Stomach (tissue), 4 donors: Measurements from ENCODE around the gene CCDC71.

Source experiments
- POLR2A ChIP-seq, 4 donors: fragments of 450-650 bp; IDR thresholded peaks; one replicate each; pipeline ENCODE4 v1.6.1; 2016; ENCODE audit warnings: antibody characterized with exemption in 4 of 4, control low read depth in 2 of 4, mild to moderate bottlenecking in 1 of 4, moderate library complexity in 1 of 4
- POLR2AphosphoS5 ChIP-seq, 3 donors: sonication (generic); formaldehyde crosslinking; IDR thresholded peaks; one replicate each; pipeline ENCODE4 v1.6.1; 2016; ENCODE audit warnings: antibody characterized with exemption in 3 of 3
- TF ChIP-seq, protein P1 (sequence below), 7 experiments: fragments of 450-650 bp in 4 of 7; fragments of 200-600 bp in 3 of 7; sonication (generic) in 3 of 7; IDR thresholded peaks; one replicate each; pipeline ENCODE4 v1.5.1; 2016 to 2019; ENCODE audit warnings: antibody characterized with exemption in 7 of 7, control low read depth in 2 of 7, mild to moderate bottlenecking in 1 of 7

DNA sequence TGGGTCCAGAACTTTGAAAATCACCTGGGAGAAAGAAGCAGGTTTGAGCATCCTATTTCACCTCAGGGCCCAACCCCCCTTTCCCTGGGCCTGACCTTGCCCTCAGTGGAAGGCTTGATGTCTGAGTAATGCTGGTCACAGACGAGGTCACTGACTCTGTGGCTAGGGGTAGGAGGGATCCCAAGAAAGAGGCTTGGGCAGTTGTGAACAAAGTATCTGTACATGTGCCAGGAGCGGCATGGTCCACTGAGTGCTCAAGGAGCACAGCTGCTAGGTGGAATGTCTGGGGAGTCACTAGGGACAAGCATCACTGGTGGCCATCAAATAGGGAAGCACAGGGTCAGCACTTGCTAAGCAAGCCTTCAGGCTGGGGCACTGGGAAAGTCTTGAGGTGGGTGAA lies 7.3 kb downstream of the CCDC71 start:
- no peak for TF ChIP-seq POLR2A (IDR thresholded peaks at IDR 0.05)
- TF ChIP-seq, protein P1, sequence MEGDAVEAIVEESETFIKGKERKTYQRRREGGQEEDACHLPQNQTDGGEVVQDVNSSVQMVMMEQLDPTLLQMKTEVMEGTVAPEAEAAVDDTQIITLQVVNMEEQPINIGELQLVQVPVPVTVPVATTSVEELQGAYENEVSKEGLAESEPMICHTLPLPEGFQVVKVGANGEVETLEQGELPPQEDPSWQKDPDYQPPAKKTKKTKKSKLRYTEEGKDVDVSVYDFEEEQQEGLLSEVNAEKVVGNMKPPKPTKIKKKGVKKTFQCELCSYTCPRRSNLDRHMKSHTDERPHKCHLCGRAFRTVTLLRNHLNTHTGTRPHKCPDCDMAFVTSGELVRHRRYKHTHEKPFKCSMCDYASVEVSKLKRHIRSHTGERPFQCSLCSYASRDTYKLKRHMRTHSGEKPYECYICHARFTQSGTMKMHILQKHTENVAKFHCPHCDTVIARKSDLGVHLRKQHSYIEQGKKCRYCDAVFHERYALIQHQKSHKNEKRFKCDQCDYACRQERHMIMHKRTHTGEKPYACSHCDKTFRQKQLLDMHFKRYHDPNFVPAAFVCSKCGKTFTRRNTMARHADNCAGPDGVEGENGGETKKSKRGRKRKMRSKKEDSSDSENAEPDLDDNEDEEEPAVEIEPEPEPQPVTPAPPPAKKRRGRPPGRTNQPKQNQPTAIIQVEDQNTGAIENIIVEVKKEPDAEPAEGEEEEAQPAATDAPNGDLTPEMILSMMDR (IDR thresholded peaks at IDR 0.05), result no peak
- TF ChIP-seq POLR2AphosphoS5 (IDR thresholded peaks at IDR 0.05), result no peak
